DMS53 (cell line): ENCODE measurements around the gene GRK3.

Source experiments
- DNase-seq: peaks from one replicate; lab custom pipeline; 2025; lab: John Stamatoyannopoulos, UW

Gene GRK3

GRCh38 chr22:25663654-25664053 is 99.2 kb downstream of the GRK3 start:
- DNase-seq, result peak; percentile 0

- DNase-seq, result no peak
Measured at GRCh38 chr22:25666308-25666707, 101.8 kb downstream of the GRK3 start.

GRCh38 chr22:25668437-25668836 is 104.0 kb downstream of the GRK3 start:
- DNase-seq, result no peak

- no peak for DNase-seq
Measured at GRCh38 chr22:25669253-25670069, 105.0 kb downstream of the GRK3 start.

DNA sequence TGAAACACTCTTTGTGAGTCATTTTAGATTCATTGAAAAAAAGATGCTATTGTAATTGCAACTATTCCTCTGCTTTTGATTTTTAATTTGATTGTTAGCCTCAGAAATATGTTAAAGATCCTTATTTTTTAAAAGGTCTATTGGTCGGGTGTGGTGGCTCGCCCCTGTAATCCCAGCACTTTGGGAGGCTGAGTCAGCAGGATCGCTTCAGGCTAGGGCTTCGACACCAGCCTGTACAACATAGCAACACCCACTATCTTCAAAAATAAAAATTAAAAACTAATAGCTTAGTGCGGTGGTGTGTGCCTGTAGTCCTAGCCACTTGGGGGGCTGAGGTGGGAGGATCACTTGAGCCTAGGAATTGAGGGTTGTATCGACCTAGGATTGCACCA is 105.6 kb downstream of the GRK3 start:
- no peak for DNase-seq

DNA sequence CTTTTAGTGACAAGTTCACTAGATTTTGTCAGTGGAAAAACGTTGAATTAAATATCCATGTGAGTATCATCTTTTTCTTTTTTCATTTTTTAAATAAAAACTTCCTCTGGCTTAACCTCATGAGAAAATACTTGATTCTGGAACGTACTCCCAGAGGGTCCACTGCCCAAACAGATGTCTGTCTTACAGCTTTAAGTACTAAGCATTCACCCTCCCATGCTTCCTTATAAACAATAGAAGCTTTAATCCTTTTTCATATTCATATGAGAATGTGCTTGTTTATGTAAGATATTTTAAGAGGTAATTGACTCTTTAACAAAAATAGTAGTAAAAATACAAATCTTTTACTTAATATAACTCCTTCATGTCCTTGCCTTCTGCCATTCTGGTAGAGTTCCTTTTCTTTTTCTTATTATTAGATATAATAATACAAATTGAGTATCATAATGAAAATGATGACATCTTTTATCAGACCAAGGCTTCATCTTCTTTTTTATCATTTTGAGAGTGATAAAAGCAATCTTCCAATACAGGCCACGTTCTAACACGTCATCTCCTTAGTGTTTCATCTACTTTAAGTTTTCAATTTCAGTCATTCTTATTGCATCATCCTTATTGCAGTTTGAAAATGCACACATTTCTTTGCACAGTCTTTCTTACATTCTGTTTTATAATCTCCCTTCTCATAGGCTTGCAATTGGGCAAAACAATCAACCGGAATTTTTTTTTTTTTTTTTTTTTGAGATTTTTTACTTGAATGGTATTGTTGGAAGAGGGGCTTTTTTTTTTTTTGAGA is 108.0 kb downstream of the GRK3 start:
- DNase-seq, result no peak

- DNase-seq, result no peak
Measured at GRCh38 chr22:25673713-25674112, 109.2 kb downstream of the GRK3 start.

GRCh38 chr22:25677631-25678030 is 113.2 kb downstream of the GRK3 start:
- no peak for DNase-seq

- DNase-seq, result no peak
Measured at GRCh38 chr22:25680051-25680450, 115.6 kb downstream of the GRK3 start.

GRCh38 chr22:25680956-25681355 is 116.5 kb downstream of the GRK3 start:
- DNase-seq, result no peak

GRCh38 chr22:25682109-25682508 is 117.6 kb downstream of the GRK3 start:
- no peak for DNase-seq

GRCh38 chr22:25688627-25689026 is 124.2 kb downstream of the GRK3 start:
- DNase-seq, result no peak

GRCh38 chr22:25689631-25690030 is 125.2 kb downstream of the GRK3 start:
- no peak for DNase-seq

GRCh38 chr22:25690798-25691197 is 126.3 kb downstream of the GRK3 start:
- no peak for DNase-seq

DNA sequence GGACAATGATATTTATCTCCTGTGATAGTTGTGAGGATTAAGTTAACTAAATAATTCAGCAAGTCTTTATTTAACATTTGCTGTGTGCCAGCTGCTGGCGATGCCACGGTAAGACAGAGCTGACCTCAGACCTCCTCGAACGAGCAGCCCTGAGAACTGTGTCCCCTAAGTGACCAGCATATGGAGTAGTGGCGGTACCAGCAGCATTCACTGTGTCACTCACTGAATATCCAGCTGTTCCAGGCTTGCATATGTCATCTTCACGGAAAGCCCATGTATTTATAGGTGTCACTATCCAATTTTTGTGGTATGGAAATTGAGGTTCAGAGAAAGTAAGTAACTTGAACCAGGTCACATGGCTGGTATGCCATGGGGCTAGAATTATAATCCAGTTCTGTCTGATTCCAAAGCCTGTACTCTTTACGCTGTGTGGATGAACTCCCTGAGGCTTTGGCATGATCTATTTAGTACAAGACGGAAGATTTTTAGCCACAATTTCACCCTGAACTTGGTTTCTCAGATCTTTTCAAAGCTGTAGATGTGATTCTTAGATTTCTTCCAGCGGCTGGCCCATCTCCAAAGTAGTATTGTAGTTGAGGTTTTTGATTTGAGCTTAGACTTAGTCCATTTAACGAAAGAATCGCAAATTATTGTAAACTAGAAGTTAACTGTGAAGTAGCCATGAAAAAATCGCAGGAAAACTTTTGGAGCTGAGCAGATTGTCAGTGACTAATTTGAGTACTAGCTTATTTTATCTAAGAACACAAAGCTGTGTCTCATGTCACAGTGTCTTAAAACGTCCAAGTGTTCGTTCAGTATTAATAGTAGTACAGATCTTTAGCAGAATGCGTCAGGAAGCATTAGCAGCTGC is 128.2 kb downstream of the GRK3 start:
- DNase-seq, result no peak

DNA sequence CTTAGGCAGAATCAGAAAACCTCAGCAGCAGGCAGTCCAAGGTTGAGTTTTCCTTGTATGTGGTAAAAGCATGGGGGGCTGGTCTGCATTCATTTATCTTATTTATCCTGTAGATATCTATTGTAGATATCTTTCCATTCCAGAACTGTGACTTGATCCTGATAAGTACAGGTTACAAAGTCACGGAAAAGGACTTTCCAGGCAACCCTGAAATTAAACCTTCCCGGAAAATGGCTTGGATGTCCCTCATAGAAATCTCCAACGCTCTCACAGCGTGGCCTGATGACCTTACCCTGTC is 128.7 kb downstream of the GRK3 start:
- no peak for DNase-seq

GRCh38 chr22:25694196-25694907 is 129.9 kb downstream of the GRK3 start:
- DNase-seq, result no peak

DNA sequence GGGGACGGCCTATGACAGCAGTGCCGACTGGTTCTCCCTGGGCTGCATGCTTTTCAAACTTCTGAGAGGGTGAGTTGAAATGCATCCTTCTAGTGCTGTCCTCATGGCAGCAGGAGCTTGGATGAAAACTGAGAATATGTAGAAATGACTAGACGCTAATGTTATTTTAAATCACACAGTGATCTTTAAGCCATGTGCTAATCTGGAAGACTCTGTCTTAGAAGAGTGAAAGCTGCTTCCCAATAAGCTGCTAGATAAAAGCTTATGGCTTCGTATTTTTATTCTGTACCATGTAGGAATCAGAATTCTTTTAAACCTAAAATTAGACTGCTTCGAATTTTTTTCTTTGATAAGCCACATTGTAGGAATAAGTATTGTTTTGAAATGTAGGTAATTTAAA is 130.7 kb downstream of the GRK3 start:
- DNase-seq, result no peak

- DNase-seq, result no peak
Measured at GRCh38 chr22:25696763-25697162, 132.3 kb downstream of the GRK3 start.

GRCh38 chr22:25697181-25697664 is 132.7 kb downstream of the GRK3 start:
- no peak for DNase-seq

DNA sequence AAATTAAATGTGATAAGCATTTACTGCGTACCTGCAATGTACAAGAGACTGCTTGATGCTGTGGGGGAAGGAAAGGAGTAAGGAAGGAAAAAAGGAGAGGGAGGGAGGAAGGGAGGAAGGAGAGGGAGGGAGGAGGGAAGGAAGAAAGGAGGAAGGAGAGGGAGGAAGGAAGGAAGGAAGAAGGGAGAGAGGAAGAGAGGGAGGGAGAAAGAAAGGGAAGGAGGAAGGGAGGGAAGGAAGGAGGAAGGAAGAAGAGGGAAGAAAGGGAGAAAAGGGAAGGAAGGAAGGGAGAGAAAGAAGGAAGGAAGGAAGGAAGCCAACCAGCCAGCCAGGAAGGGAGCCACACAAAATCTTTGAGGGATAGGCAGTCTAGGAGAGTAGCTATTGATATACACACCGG is 133.5 kb downstream of the GRK3 start:
- no peak for DNase-seq

DNA sequence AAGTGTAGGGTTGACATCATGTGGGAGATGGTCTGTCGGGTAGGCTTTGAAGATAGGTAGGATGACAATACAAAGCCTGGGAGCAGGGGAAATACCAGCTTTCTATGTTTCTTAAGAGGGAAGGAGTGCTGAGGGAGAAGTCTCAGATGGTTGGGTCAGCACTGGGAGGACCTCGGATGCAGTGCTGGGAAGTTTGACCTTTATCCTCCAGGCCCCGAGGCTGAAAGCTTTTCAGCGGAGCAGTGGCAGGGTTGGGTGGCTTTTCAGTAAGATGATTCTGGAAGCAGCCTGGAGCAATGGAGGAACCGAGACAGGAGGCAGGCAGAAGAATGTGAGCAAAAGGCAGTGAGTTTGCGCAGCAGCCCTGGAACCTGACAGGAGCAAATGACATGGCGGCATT is 134.0 kb downstream of the GRK3 start:
- DNase-seq, result no peak
